Activated T-cell treated with anti-CD3 and anti-CD28 coated beads for 24 hours (primary cell): Measurements from ENCODE around the gene TAMALIN.
"Not testable (repeated sequence)": the region's sequence is repeated elsewhere in the genome, so short reads cannot be mapped to it uniquely, and the experiment has no call there.

Source experiments
- DNase-seq: peaks from one replicate; pipeline ENCODE4 v3.0.0-alpha.2; 2020; ENCODE audit warnings: low read depth

Gene TAMALIN

GRCh38 chr12:52006726-52007157, at the start of gene TAMALIN:
TAMALIN (plus strand) TSS chr12:52006946; CDS start chr12:52007020, 74 bp downstream.
- peak; percentile 68 for DNase-seq

GRCh38 chr12:51958542-51958941, 48.2 kb upstream of the TAMALIN start:
- DNase-seq = no peak

GRCh38 chr12:51959211-51959610, 47.5 kb upstream of the TAMALIN start:
- DNase-seq = no peak

GRCh38 chr12:51959921-51960320, 46.8 kb upstream of the TAMALIN start:
- DNase-seq = no peak

- no peak for DNase-seq
Observed at GRCh38 chr12:51960488-51960887, 46.3 kb upstream of the TAMALIN start.

- DNase-seq = no peak
Observed at GRCh38 chr12:51960890-51961289, 45.9 kb upstream of the TAMALIN start.

- no peak for DNase-seq
Observed at GRCh38 chr12:51961834-51962233, 44.9 kb upstream of the TAMALIN start.

- no peak for DNase-seq
Observed at GRCh38 chr12:51962737-51963136, 44.0 kb upstream of the TAMALIN start.

GRCh38 chr12:51963477-51963876, 43.3 kb upstream of the TAMALIN start:
- no peak for DNase-seq

GRCh38 chr12:51969643-51970042, 37.1 kb upstream of the TAMALIN start:
- DNase-seq = no peak

- peak; percentile 48 for DNase-seq
Observed at GRCh38 chr12:51970904-51971646, 35.7 kb upstream of the TAMALIN start.

GRCh38 chr12:51971679-51972421, 34.9 kb upstream of the TAMALIN start:
- DNase-seq = no peak

- DNase-seq = no peak
Observed at GRCh38 chr12:51972422-51972812, 34.3 kb upstream of the TAMALIN start.

- DNase-seq = peak; percentile 44
Observed at GRCh38 chr12:51972849-51973273, 33.9 kb upstream of the TAMALIN start.

GRCh38 chr12:51973560-51973959, 33.2 kb upstream of the TAMALIN start:
- no peak for DNase-seq

- no peak for DNase-seq
Observed at GRCh38 chr12:51974646-51975045, 32.1 kb upstream of the TAMALIN start.

GRCh38 chr12:51975196-51975595, 31.6 kb upstream of the TAMALIN start:
- no peak for DNase-seq

GRCh38 chr12:51976376-51977160, 30.2 kb upstream of the TAMALIN start:
- no peak for DNase-seq

- no peak for DNase-seq
Observed at GRCh38 chr12:51977320-51977753, 29.4 kb upstream of the TAMALIN start.

GRCh38 chr12:51979306-51979705, 27.4 kb upstream of the TAMALIN start:
- DNase-seq = not testable (repeated sequence)

GRCh38 chr12:51980051-51980808, 26.5 kb upstream of the TAMALIN start:
- DNase-seq = peak; percentile 60

- DNase-seq = no peak
Observed at GRCh38 chr12:51980809-51981127, 26.0 kb upstream of the TAMALIN start.
